LNCAP (cell line): ENCODE measurements around the gene KRT6A.

Source experiments
- TF ChIP-seq, protein P1 (sequence below): fragments of 450-650 bp; IDR thresholded peaks from 2 replicates; pipeline ENCODE4 v1.5.1; 2017; ENCODE audit warnings: mild to moderate bottlenecking

KRT6A gene

DNA sequence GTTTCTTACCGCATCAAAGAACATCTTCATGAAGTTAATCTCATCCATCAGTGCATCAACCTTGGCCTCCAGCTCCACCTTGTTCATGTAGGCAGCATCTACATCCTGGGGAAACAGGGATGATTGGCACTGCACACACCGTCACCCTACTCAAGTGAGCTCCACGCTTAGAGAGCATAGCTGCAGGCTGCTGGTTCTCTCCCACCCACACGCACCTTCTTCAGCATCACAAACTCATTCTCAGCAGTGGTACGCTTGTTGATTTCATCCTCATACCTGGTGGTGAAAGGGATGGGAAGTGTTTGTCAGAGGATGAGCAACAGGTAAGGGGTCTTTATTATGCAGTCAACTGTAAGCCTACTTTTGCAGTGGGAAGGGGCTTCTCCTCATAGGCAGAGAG lies 24.8 kb upstream of the KRT6A start:
- TF ChIP-seq, protein P1, sequence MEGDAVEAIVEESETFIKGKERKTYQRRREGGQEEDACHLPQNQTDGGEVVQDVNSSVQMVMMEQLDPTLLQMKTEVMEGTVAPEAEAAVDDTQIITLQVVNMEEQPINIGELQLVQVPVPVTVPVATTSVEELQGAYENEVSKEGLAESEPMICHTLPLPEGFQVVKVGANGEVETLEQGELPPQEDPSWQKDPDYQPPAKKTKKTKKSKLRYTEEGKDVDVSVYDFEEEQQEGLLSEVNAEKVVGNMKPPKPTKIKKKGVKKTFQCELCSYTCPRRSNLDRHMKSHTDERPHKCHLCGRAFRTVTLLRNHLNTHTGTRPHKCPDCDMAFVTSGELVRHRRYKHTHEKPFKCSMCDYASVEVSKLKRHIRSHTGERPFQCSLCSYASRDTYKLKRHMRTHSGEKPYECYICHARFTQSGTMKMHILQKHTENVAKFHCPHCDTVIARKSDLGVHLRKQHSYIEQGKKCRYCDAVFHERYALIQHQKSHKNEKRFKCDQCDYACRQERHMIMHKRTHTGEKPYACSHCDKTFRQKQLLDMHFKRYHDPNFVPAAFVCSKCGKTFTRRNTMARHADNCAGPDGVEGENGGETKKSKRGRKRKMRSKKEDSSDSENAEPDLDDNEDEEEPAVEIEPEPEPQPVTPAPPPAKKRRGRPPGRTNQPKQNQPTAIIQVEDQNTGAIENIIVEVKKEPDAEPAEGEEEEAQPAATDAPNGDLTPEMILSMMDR: no peak

DNA sequence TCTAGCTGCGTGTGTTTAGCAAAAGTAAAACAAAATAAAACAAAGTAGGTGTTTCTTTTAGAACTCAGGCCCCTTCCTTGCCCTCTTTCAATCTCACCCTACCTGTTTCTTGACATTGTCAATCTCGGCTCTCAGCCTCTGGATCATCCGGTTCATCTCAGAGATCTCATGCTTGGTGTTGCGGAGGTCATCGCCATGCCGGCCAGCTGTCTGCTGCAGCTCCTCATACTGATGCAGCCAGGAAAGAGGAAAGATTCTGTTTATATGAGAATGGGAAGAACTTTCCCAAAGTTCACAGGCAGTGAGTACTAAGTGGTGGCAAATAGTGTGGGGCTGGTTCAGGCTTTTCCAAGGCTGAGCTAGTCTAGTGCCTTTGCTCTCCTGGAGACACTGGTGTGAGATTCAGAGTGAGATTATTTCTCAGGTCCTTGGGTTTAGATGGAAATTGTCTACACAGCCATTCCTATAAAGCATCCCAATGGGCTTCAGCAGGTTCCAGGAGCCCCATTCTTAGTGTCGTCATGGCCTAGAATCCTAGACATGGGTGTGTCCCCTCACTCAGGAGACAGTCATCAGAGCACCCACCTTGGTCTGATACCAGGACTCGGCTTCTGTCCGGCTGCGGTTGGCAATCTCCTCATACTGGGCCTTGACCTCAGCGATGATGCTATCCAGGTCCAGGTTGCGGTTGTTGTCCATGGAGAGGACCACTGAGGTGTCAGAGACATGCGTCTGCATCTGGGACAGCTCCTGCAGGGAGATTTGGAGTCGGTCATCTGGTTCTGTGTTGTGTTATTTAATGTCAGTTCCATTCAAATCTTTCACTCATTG lies 24.2 kb upstream of the KRT6A start:
- TF ChIP-seq, protein P1: no peak

GRCh38 chr12:52515927-52516831 lies 23.1 kb upstream of the KRT6A start:
- TF ChIP-seq, protein P1: no peak

GRCh38 chr12:52515319-52515646 lies 22.2 kb upstream of the KRT6A start:
- TF ChIP-seq, protein P1: no peak

- TF ChIP-seq, protein P1: no peak
Observed at GRCh38 chr12:52514471-52515318, 21.6 kb upstream of the KRT6A start.

DNA sequence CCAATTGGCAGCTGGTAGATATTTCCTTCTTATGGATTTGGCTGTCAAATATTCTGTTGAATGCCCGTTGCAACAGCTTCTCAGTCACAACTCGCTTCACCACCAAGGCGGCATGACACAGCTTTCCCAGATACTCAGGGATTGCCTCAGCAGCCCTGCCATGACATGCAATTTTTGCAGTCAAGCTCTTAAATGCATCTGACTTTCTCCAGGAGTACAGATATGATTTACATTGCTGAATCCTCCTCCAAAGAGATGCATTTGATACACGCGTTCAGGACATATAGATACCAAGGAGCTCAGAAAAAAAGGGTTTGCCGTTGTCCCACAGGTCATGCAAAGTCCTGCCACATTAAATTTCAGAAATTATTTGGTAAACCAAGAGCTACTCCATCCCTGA lies 20.7 kb upstream of the KRT6A start:
- TF ChIP-seq, protein P1: no peak

- TF ChIP-seq, protein P1: no peak
Observed at GRCh38 chr12:52508211-52508610, 15.2 kb upstream of the KRT6A start.
